ENCODE measurements around the gene STKLD1.
"Not testable (repeated sequence)": the region's sequence is repeated elsewhere in the genome, so short reads cannot be mapped to it uniquely, and the experiment has no call there.

Gene STKLD1

DNA sequence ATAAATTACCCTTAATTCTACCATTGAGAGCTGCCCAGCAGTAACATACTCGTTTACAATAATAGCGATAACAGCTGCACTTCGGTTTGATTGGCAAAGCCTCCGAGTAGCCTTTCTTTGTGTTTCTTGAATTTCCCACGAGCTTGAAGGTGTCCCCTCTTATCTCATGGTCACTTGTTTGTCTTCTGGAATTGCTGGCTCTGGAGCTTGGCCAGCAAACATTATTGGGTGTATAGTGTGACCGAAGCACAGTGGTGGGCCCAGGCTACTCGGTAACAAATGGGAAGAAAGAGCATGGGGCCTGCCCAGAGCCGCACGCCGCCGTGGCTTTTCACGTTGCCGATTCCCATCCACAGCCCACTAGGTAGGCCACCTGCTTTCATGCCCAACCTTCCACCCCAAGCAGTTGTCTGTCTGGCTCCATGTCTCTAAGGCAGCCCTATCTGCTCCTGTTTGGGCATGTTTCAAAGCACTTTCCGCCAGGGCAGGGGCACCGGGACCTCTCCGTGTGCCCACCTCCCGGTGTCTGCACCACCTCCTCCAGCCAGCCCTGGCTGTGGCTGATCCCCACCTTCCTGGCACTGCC, 8.7 kb downstream of the STKLD1 start:
- H3K36me3 ChIP-seq (ENCODE audit: control insufficient read depth, insufficient read depth, low read length) = no peaks in the 10 kb centered on the region
- no peaks in the 10 kb centered on the region for H3K4me1 ChIP-seq (ENCODE audit: control insufficient read depth, insufficient read depth, low read length)
- H3K4me3 ChIP-seq (ENCODE audit: low read length) = no peak overlapping the region
- H3K27ac ChIP-seq (ENCODE audit: low read depth, low read length) = no peak overlapping the region
- no peaks in the 10 kb centered on the region for H3K27me3 ChIP-seq (ENCODE audit: control insufficient read depth, insufficient read depth, low read length)
- H3K9ac ChIP-seq (ENCODE audit: low read length) = no peak overlapping the region

- Histone ChIP-seq H3K27ac (ENCODE audit: low read depth, low read length) (no peak overlapping the region), H3K36me3 (ENCODE audit: control insufficient read depth, insufficient read depth, low read length) (no peaks in the 10 kb centered on the region), H3K27me3 (ENCODE audit: control insufficient read depth, insufficient read depth, low read length) (no peaks in the 10 kb centered on the region)
These were observed 9.3 kb downstream of the STKLD1 start for GRCh38 chr9:133385452-133385851.

GRCh38 chr9:133386338-133386737, 10.2 kb downstream of the STKLD1 start:
- Histone ChIP-seq H3K27ac (ENCODE audit: low read depth, low read length) (no peak overlapping the region), H3K4me1 (ENCODE audit: control insufficient read depth, insufficient read depth, low read length) (no peaks in the 10 kb centered on the region), H3K9ac (ENCODE audit: low read length) (no peak overlapping the region), H3K36me3 (ENCODE audit: control insufficient read depth, insufficient read depth, low read length) (no peaks in the 10 kb centered on the region), H3K27me3 (ENCODE audit: control insufficient read depth, insufficient read depth, low read length) (no peaks in the 10 kb centered on the region), H3K4me3 (ENCODE audit: low read length) (no peak overlapping the region)

More at GRCh38 chr9:133385452-133385851, 9.3 kb downstream of the STKLD1 start:
- no peak overlapping the region for H3K4me3 ChIP-seq (ENCODE audit: low read length)
- no peaks in the 10 kb centered on the region for H3K4me1 ChIP-seq (ENCODE audit: control insufficient read depth, insufficient read depth, low read length)
- no peak overlapping the region for H3K9ac ChIP-seq (ENCODE audit: low read length)

GRCh38 chr9:133387680-133388079, 11.5 kb downstream of the STKLD1 start:
- H3K27ac ChIP-seq (ENCODE audit: low read depth, low read length) = no peak overlapping the region
- H3K36me3 ChIP-seq (ENCODE audit: control insufficient read depth, insufficient read depth, low read length) = no peaks in the 10 kb centered on the region
- no peak overlapping the region for H3K4me3 ChIP-seq (ENCODE audit: low read length)
- no peaks in the 10 kb centered on the region for H3K4me1 ChIP-seq (ENCODE audit: control insufficient read depth, insufficient read depth, low read length)
- no peaks in the 10 kb centered on the region for H3K27me3 ChIP-seq (ENCODE audit: control insufficient read depth, insufficient read depth, low read length)
- H3K9ac ChIP-seq (ENCODE audit: low read length) = no peak overlapping the region

DNA sequence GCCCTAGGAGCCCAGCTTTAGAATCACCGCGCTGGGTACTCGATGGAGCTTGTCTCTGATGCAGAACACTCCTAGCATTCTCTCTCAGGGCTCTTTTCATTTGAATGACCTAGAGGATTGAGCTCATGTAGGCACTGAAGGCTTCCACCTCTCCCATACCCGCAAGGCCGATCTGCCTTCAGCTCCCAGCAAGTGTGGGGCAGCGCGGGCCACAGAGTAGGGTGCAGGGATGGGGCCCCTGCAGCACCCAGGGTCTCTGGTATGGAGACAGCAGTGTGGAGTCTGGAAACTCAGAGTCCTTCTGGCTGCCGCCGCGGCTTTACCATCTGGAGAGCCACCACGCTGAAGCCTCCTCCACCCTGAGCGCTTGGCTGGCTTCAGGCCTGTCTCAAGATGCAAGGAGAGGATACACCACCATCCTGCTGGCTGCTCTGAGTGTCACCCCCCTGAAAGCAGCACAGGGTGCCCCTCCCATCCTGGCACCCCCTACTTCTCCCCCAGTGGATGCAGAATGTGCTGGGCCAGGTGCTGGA, 12.9 kb downstream of the STKLD1 start:
- H3K9ac ChIP-seq (ENCODE audit: low read length) = no peak overlapping the region
- no peaks in the 10 kb centered on the region for H3K36me3 ChIP-seq (ENCODE audit: control insufficient read depth, insufficient read depth, low read length)
- H3K27ac ChIP-seq (ENCODE audit: low read depth, low read length) = no peak overlapping the region
- no peak overlapping the region for H3K4me3 ChIP-seq (ENCODE audit: low read length)
- no peaks in the 10 kb centered on the region for H3K4me1 ChIP-seq (ENCODE audit: control insufficient read depth, insufficient read depth, low read length)
- H3K27me3 ChIP-seq (ENCODE audit: control insufficient read depth, insufficient read depth, low read length) = no peaks in the 10 kb centered on the region

DNA sequence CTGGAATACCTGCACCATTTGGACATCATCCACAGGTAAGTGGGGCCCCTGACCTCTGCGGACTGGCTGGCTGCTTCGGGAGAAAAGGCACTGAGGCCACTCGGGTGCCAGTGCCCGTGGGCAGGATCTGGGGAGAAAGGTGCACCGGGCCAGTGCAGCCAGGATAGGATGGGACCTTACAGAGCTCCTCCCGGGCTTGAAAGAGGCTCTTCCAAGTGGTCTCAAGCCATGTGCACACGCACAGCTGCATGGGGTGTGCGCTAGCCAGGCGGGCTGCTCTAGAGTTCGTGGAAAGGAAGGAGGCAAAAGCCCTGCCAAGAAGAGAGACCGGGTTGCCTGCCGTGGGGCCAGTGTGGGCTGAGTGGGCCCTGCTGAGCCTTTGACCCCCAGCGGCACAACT, 13.4 kb downstream of the STKLD1 start:
- H3K27ac ChIP-seq (ENCODE audit: low read depth, low read length) = no peak overlapping the region
- H3K36me3 ChIP-seq (ENCODE audit: control insufficient read depth, insufficient read depth, low read length) = no peaks in the 10 kb centered on the region
- no peak overlapping the region for H3K9ac ChIP-seq (ENCODE audit: low read length)
- no peaks in the 10 kb centered on the region for H3K27me3 ChIP-seq (ENCODE audit: control insufficient read depth, insufficient read depth, low read length)
- no peaks in the 10 kb centered on the region for H3K4me1 ChIP-seq (ENCODE audit: control insufficient read depth, insufficient read depth, low read length)
- no peak overlapping the region for H3K4me3 ChIP-seq (ENCODE audit: low read length)

GRCh38 chr9:133390713-133391112, 14.5 kb downstream of the STKLD1 start:
- Histone ChIP-seq H3K27ac (ENCODE audit: low read depth, low read length) (no peak overlapping the region), H3K9ac (ENCODE audit: low read length) (no peak overlapping the region), H3K36me3 (ENCODE audit: control insufficient read depth, insufficient read depth, low read length) (no peaks in the 10 kb centered on the region)

DNA sequence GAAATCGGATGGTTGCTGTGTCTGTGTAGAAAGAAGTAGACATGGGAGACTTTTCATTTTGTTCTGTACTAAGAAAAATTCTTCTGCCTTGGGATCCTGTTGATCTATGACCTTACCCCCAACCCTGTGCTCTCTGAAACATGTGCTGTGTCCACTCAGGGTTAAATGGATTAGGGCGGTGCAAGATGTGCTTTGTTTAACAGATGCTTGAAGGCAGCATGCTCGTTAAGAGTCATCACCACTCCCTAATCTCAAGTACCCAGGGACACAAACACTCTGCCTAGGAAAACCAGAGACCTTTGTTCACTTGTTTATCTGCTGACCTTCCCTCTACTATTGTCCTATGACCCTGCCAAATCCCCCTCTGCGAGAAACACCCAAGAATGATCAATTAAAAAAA, 15.3 kb downstream of the STKLD1 start:
- H3K27ac ChIP-seq (ENCODE audit: low read depth, low read length) = not testable (repeated sequence)

More at GRCh38 chr9:133390713-133391112, 14.5 kb downstream of the STKLD1 start:
- H3K4me3 ChIP-seq (ENCODE audit: low read length) = no peak overlapping the region
- peaks cover 2% of the 10 kb centered on the region for H3K27me3 ChIP-seq (ENCODE audit: control insufficient read depth, insufficient read depth, low read length)
- H3K4me1 ChIP-seq (ENCODE audit: control insufficient read depth, insufficient read depth, low read length) = no peaks in the 10 kb centered on the region

GRCh38 chr9:133392308-133392707, 16.1 kb downstream of the STKLD1 start:
- not testable (repeated sequence) for H3K9ac ChIP-seq (ENCODE audit: low read length); H3K4me3 ChIP-seq (ENCODE audit: low read length); H3K27me3 ChIP-seq (ENCODE audit: control insufficient read depth, insufficient read depth, low read length); H3K4me1 ChIP-seq (ENCODE audit: control insufficient read depth, insufficient read depth, low read length); H3K27ac ChIP-seq (ENCODE audit: low read depth, low read length); H3K36me3 ChIP-seq (ENCODE audit: control insufficient read depth, insufficient read depth, low read length)

More for the DNA sequence above, 15.3 kb downstream of the STKLD1 start:
- H3K4me1 ChIP-seq (ENCODE audit: control insufficient read depth, insufficient read depth, low read length); H3K36me3 ChIP-seq (ENCODE audit: control insufficient read depth, insufficient read depth, low read length); H3K4me3 ChIP-seq (ENCODE audit: low read length); H3K9ac ChIP-seq (ENCODE audit: low read length); H3K27me3 ChIP-seq (ENCODE audit: control insufficient read depth, insufficient read depth, low read length): not testable (repeated sequence)

DNA sequence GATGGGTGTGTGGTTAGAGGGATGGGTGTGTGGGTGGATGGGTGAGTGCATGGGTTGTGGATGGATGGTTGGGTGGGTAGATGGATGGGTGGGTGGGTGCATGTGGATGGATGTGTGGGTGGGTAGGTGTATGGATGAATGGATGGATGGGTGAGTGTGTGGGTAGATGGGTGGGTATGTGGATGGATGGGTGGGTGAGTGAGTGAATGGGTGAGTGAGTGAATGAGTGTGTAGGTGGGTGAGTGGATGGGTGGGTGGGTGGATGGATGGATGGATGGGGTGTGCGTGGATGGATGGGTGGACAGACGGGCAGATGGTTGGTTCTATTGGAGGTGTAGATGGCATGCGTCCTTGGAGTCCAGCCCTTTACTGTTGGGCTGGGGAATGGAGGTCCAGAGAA, 17.2 kb downstream of the STKLD1 start:
- Histone ChIP-seq H3K27ac (ENCODE audit: low read depth, low read length) (no peak overlapping the region), H3K4me3 (ENCODE audit: low read length) (no peak overlapping the region), H3K9ac (ENCODE audit: low read length) (no peak overlapping the region), H3K4me1 (ENCODE audit: control insufficient read depth, insufficient read depth, low read length) (no peaks in the 10 kb centered on the region), H3K27me3 (ENCODE audit: control insufficient read depth, insufficient read depth, low read length) (peaks cover 2% of the 10 kb centered on the region), H3K36me3 (ENCODE audit: control insufficient read depth, insufficient read depth, low read length) (no peaks in the 10 kb centered on the region)

GRCh38 chr9:133394687-133395271, 18.6 kb downstream of the STKLD1 start:
- peaks cover 2% of the 10 kb centered on the region for H3K27me3 ChIP-seq (ENCODE audit: control insufficient read depth, insufficient read depth, low read length)
- no peaks in the 10 kb centered on the region for H3K36me3 ChIP-seq (ENCODE audit: control insufficient read depth, insufficient read depth, low read length)
- H3K4me3 ChIP-seq (ENCODE audit: low read length) = no peak overlapping the region
- no peak overlapping the region for H3K27ac ChIP-seq (ENCODE audit: low read depth, low read length)
- H3K4me1 ChIP-seq (ENCODE audit: control insufficient read depth, insufficient read depth, low read length) = no peaks in the 10 kb centered on the region
- no peak overlapping the region for H3K9ac ChIP-seq (ENCODE audit: low read length)

DNA sequence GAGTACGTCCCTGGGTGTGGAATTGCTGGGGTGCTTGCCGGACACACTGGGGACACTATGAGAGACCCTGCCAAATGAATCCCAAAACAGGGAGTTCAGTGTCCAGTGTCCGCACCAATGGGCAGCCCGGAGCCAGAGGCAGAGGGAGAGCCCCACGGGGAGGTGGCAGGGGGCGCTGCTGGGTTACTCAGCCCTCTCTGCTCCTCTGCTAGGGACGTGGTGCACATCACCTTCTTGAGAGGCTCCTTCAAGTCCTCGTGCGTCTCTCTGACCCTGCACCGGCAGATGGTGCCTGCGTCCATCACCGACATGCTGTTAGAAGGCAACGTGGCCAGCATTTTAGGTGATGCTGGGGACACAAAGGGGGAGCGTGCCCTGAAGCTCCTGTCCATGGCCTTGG, 20.8 kb downstream of the STKLD1 start:
- peaks cover 2% of the 10 kb centered on the region for H3K27me3 ChIP-seq (ENCODE audit: control insufficient read depth, insufficient read depth, low read length)
- no peak overlapping the region for H3K27ac ChIP-seq (ENCODE audit: low read depth, low read length)
- no peaks in the 10 kb centered on the region for H3K36me3 ChIP-seq (ENCODE audit: control insufficient read depth, insufficient read depth, low read length)
- no peak overlapping the region for H3K9ac ChIP-seq (ENCODE audit: low read length)
- H3K4me1 ChIP-seq (ENCODE audit: control insufficient read depth, insufficient read depth, low read length) = no peaks in the 10 kb centered on the region
- H3K4me3 ChIP-seq (ENCODE audit: low read length) = no peak overlapping the region

DNA sequence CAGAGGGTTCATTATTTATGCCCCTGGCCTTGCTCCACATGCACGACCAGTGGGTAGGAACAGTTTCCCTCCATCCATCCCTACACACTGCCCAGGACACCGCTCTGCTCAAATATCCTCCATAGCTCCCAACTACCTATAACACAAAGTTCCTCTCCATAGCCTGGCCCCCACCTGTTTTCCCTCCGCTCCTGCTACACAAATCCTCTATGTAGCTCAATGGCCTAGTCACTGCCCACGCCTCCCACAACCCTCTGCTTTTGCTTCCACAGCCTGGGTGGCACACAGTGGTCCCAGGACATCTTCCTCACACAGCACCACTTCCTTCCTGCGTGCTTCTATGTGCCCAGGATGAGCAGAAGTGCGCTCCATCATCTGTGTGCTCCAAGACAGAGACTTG, 21.2 kb downstream of the STKLD1 start:
- H3K36me3 ChIP-seq (ENCODE audit: control insufficient read depth, insufficient read depth, low read length) = no peaks in the 10 kb centered on the region
- H3K9ac ChIP-seq (ENCODE audit: low read length) = no peak overlapping the region
- no peaks in the 10 kb centered on the region for H3K4me1 ChIP-seq (ENCODE audit: control insufficient read depth, insufficient read depth, low read length)
- peaks cover 2% of the 10 kb centered on the region for H3K27me3 ChIP-seq (ENCODE audit: control insufficient read depth, insufficient read depth, low read length)
- H3K27ac ChIP-seq (ENCODE audit: low read depth, low read length) = no peak overlapping the region
- no peak overlapping the region for H3K4me3 ChIP-seq (ENCODE audit: low read length)

Data from rectal smooth muscle tissue (tissue), 1 donor.